ENCODE results near the gene CRIM1.

CRIM1 gene

DNA sequence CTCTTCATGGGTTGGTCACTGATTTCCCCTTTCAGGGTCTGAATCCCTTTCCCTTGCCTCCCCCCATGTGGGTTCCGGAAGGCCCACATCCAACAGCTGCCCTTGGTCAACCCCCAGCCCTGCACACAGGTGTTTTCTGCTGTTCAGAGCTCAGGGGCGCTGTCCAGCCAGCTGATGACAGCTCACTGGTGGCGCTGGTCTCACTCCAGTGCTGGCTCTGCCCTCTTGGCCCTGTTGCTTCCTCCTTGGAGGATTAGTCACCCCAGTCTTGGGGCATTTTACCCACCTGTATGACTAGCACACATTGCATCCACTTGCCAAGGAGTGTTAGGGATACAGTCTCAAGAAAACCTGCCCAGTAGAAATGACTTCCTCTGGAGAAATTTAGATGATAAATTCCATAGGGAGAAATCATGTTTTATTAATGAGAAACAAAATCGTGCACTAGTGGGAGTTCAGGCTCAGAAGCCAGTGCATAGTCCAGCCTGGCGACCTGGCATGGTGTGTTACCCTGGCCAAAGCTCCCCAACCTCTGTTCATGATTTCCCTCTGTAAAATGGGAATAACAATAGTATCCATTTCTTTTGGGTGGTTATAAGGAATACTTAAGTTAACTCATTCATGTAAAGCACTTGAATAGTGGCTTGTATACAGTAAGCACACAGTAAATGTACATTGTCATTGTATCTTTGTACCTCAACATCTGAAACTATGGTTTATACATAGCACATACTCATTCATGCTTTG is 21.6 kb downstream of the CRIM1 start:
- Histone ChIP-seq H3K9ac (ENCODE audit: low read length) (no peak overlapping the region), H3K27me3 (ENCODE audit: control insufficient read depth, insufficient read depth, low read length) (no peaks in the 10 kb centered on the region), H3K36me3 (ENCODE audit: control insufficient read depth, low read depth, low read length) (no peaks in the 10 kb centered on the region), H3K4me3 (ENCODE audit: low read length) (peak overlapping the region; percentile 30), H3K9me3 (ENCODE audit: control insufficient read depth, low read depth, low read length) (no peaks in the 10 kb centered on the region), H3K4me1 (ENCODE audit: control insufficient read depth, low read depth, low read length) (peaks cover 55% of the 10 kb centered on the region), H3K27ac (ENCODE audit: low read length) (peak overlapping the region; percentile 17)

DNA sequence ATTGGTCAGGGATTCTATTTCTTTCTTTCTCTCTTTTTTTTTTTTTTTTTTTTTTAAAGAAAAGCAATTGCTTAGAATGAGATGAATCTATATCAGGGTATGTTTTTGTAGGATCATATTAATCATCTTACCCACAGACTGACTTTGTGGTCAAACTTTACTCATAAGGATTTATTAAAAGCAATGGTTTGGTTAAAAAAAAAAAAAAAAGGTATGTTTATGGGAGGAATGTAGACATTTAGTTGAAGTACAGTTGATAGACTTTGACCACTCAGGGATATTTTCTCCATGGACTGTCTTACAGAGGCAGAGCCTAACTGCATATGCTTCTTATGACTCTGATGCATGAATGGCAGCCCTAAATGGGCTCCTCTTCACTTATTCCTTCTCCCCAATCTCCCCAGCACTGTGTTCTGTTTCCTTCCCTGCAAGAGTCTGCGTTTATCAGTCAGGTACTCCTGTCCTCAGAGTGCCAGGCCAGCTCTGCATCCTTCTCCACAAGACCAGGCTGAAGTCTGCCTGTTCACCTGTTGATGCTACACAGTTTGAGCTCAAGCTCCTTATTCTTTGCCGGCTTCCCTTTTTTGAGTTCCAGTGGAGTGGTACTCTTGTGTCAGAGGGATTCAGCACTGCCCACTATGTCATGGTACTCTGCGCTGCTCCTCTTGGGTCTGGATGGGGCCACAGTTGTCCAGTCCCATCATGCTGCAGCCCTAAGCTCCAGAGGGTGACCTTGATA is 24.3 kb downstream of the CRIM1 start:
- Histone ChIP-seq H3K4me1 (ENCODE audit: control insufficient read depth, low read depth, low read length) (peaks cover 54% of the 10 kb centered on the region), H3K9me3 (ENCODE audit: control insufficient read depth, low read depth, low read length) (no peaks in the 10 kb centered on the region), H3K4me3 (ENCODE audit: low read length) (no peak overlapping the region), H3K36me3 (ENCODE audit: control insufficient read depth, low read depth, low read length) (no peaks in the 10 kb centered on the region), H3K9ac (ENCODE audit: low read length) (no peak overlapping the region), H3K27ac (ENCODE audit: low read length) (no peak overlapping the region), H3K27me3 (ENCODE audit: control insufficient read depth, insufficient read depth, low read length) (no peaks in the 10 kb centered on the region)

DNA sequence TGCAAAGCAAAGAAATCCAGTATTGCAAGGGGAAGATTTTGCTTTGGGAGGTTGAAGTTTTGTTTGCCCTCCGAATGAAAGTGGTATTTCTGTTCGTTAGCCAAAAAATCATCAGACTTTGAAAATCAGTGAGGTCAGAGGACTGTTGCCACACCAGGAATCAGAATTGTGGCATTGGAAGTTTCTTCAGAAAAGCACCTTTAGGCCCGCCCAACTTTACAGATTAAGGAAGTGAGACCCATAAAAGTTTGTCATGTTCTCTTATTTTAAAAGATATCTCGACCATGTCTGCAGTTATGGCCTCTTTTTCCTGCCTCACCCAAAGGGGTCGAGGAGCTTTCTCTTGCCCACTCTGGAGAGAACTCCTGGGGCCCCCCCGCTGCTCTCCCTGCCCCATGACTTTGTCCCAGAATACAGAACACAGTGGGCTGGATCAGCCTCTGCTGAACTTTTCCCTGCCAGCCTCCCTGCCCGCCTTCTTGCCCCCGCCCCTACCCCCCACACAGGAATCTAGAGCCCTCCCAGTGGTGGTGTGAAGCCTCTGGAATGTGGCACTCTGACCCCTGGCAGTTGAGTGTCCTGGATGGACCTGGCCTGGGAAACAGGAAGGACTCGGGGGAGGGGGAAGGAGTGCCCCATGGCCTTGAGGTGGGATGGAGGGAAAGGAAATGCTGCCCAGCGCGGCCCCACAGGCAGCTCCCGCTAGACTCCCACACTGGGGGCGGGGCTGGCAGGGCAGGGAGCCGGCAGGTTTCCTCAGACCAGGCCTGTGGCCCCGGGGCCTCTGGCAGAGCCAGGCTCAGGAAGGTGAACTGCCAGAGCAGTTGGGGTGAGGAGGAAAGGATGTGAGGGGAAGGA is 25.3 kb downstream of the CRIM1 start:
- H3K27ac ChIP-seq (ENCODE audit: low read length) = no peak overlapping the region
- H3K4me3 ChIP-seq (ENCODE audit: low read length) = no peak overlapping the region
- H3K9me3 ChIP-seq (ENCODE audit: control insufficient read depth, low read depth, low read length) = no peaks in the 10 kb centered on the region
- H3K4me1 ChIP-seq (ENCODE audit: control insufficient read depth, low read depth, low read length) = peaks cover 45% of the 10 kb centered on the region
- no peaks in the 10 kb centered on the region for H3K27me3 ChIP-seq (ENCODE audit: control insufficient read depth, insufficient read depth, low read length)
- no peak overlapping the region for H3K9ac ChIP-seq (ENCODE audit: low read length)
- H3K36me3 ChIP-seq (ENCODE audit: control insufficient read depth, low read depth, low read length) = no peaks in the 10 kb centered on the region

DNA sequence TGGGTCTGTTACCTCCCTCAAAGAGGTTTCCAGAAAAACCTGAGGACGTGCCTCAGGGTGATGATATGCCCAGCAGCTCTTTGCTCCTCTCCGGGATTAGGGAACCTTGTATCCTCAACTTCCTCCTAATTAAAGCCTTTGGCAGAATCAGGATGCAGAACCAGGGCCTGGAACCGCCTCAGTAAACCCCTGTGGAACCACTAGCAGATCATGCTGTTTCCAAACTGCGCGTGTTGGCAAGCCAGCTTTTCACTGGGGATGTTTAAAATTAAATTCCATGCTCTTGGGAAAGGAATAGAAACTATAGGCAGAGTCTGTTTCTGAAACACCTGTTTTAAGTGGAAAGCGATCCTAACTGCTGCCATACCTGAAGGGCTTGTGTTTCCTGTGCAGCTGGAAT is 26.4 kb downstream of the CRIM1 start:
- peaks cover 33% of the 10 kb centered on the region for H3K4me1 ChIP-seq (ENCODE audit: control insufficient read depth, low read depth, low read length)
- H3K9ac ChIP-seq (ENCODE audit: low read length) = no peak overlapping the region
- no peaks in the 10 kb centered on the region for H3K27me3 ChIP-seq (ENCODE audit: control insufficient read depth, insufficient read depth, low read length)
- H3K4me3 ChIP-seq (ENCODE audit: low read length) = no peak overlapping the region
- no peaks in the 10 kb centered on the region for H3K36me3 ChIP-seq (ENCODE audit: control insufficient read depth, low read depth, low read length)
- no peak overlapping the region for H3K27ac ChIP-seq (ENCODE audit: low read length)
- H3K9me3 ChIP-seq (ENCODE audit: control insufficient read depth, low read depth, low read length) = no peaks in the 10 kb centered on the region

DNA sequence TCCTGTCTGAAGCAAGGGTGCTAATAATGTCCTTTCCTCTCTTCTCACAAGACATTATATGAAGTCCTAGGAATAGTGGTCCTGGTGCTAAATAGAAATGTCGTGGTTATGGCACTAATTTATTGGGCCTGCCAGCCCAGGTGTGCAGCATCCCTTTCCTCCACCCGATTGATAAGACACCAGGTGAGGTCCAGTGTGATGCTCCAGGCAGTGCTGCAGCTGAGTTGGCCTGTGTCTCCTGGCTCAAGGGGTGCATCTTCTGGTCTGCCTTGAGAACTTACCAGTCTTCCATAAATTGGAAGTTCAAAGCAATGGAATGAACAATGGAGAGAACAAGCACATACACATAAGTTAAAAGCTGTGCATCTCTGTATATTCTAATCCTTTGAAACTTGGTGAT is 26.9 kb downstream of the CRIM1 start:
- Histone ChIP-seq H3K27me3 (ENCODE audit: control insufficient read depth, insufficient read depth, low read length) (no peaks in the 10 kb centered on the region), H3K9me3 (ENCODE audit: control insufficient read depth, low read depth, low read length) (no peaks in the 10 kb centered on the region), H3K9ac (ENCODE audit: low read length) (no peak overlapping the region), H3K36me3 (ENCODE audit: control insufficient read depth, low read depth, low read length) (no peaks in the 10 kb centered on the region), H3K4me3 (ENCODE audit: low read length) (no peak overlapping the region), H3K27ac (ENCODE audit: low read length) (no peak overlapping the region), H3K4me1 (ENCODE audit: control insufficient read depth, low read depth, low read length) (peaks cover 28% of the 10 kb centered on the region)

DNA sequence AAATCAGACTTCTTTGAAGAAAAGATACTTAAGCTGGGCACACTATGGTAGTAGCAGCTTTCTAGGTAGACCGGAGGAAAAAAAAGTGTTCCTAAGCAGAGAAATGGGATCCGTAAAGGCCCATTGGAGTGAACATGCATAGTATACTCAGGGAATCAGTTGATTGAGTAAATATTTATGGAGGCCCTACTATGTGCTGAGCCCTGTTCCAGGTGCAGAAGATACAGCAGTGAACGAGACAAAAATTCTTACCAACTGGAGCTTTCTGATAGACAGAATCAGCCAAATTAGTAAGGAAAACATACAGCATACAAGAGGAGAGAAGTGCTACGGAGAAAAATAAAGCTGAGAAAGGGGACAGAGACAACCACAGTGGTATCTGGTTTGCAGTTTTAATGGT is 28.1 kb downstream of the CRIM1 start:
- Histone ChIP-seq H3K4me1 (ENCODE audit: control insufficient read depth, low read depth, low read length) (peaks cover 35% of the 10 kb centered on the region), H3K9me3 (ENCODE audit: control insufficient read depth, low read depth, low read length) (no peaks in the 10 kb centered on the region), H3K36me3 (ENCODE audit: control insufficient read depth, low read depth, low read length) (no peaks in the 10 kb centered on the region), H3K27ac (ENCODE audit: low read length) (no peak overlapping the region), H3K9ac (ENCODE audit: low read length) (no peak overlapping the region), H3K4me3 (ENCODE audit: low read length) (no peak overlapping the region), H3K27me3 (ENCODE audit: control insufficient read depth, insufficient read depth, low read length) (no peaks in the 10 kb centered on the region)

DNA sequence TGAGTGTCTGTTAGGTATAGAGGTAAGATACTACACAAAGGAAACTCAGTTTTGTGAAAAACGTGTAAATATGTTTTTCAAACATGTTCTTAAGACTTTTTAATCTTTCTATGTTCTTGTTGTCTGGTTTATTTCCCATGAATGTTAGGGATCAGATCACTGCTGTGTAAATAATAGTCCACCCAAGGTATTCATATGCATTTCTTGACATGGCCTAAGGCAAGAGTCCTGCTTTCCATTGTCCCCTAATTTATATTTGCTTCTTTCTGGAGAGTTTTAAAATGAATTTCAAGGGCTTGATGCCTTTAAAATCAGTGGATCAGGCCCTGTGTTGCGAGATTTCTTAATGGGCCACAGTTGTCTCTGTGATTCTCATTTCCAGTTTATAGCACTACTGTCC is 28.9 kb downstream of the CRIM1 start:
- H3K9me3 ChIP-seq (ENCODE audit: control insufficient read depth, low read depth, low read length) = no peaks in the 10 kb centered on the region
- H3K36me3 ChIP-seq (ENCODE audit: control insufficient read depth, low read depth, low read length) = no peaks in the 10 kb centered on the region
- H3K27ac ChIP-seq (ENCODE audit: low read length) = no peak overlapping the region
- no peak overlapping the region for H3K4me3 ChIP-seq (ENCODE audit: low read length)
- no peaks in the 10 kb centered on the region for H3K27me3 ChIP-seq (ENCODE audit: control insufficient read depth, insufficient read depth, low read length)
- peaks cover 38% of the 10 kb centered on the region for H3K4me1 ChIP-seq (ENCODE audit: control insufficient read depth, low read depth, low read length)
- H3K9ac ChIP-seq (ENCODE audit: low read length) = no peak overlapping the region

DNA sequence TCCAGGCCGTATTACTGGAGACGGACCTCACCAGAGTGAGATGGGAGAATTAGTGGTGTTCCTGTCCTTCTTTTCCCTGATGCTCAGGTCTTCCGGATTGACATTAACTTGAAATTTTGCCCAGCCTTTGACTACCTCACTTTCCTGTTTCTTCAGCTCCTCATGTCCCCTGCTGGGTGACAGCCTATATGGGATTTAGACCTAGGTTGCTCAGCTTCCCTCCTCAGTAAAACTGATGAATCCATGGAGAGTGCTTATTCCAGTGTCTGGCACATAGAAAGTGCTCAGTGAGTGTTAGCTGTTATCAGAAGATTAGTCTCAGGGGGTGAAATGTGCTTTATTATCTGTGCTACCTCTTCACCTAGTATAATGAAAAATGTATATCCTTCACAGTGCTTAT is 30.0 kb downstream of the CRIM1 start:
- no peaks in the 10 kb centered on the region for H3K27me3 ChIP-seq (ENCODE audit: control insufficient read depth, insufficient read depth, low read length)
- no peak overlapping the region for H3K4me3 ChIP-seq (ENCODE audit: low read length)
- no peaks in the 10 kb centered on the region for H3K9me3 ChIP-seq (ENCODE audit: control insufficient read depth, low read depth, low read length)
- H3K36me3 ChIP-seq (ENCODE audit: control insufficient read depth, low read depth, low read length) = no peaks in the 10 kb centered on the region
- H3K9ac ChIP-seq (ENCODE audit: low read length) = no peak overlapping the region
- H3K4me1 ChIP-seq (ENCODE audit: control insufficient read depth, low read depth, low read length) = peaks cover 30% of the 10 kb centered on the region
- H3K27ac ChIP-seq (ENCODE audit: low read length) = no peak overlapping the region

DNA sequence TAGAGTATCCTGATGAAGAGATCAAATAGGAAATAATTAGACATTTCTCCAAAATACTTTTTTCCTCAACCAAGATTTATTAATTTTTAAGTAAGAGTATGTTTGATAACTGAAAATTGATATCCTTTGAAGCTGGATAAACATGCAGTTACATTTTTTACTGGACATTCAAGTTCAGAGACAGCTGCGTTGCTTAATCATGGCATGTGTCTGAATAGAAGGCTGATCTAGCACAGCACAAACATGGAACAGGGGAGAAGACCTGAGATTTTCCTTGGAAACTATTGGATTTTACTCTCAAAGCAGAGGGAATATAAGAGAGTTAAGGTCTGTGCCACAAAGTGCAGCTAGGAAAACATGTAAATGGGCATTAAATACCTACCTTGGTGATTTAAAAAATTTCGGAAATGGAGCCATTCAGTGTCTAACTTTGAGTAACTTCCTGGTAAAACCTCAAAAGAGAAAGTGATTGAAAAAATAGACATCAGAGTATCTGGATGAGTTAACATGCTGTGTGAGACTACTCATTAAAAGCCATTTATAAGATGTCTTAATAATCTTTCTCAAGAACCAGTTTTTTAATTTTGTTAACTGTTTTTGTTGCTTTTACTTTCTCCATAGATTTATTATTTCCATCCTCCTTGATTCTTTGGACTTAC is 31.8 kb downstream of the CRIM1 start:
- H3K36me3 ChIP-seq (ENCODE audit: control insufficient read depth, low read depth, low read length) = no peaks in the 10 kb centered on the region
- no peaks in the 10 kb centered on the region for H3K27me3 ChIP-seq (ENCODE audit: control insufficient read depth, insufficient read depth, low read length)
- peaks cover 21% of the 10 kb centered on the region for H3K4me1 ChIP-seq (ENCODE audit: control insufficient read depth, low read depth, low read length)
- no peaks in the 10 kb centered on the region for H3K9me3 ChIP-seq (ENCODE audit: control insufficient read depth, low read depth, low read length)
- H3K9ac ChIP-seq (ENCODE audit: low read length) = no peak overlapping the region
- H3K4me3 ChIP-seq (ENCODE audit: low read length) = no peak overlapping the region
- H3K27ac ChIP-seq (ENCODE audit: low read length) = no peak overlapping the region

DNA sequence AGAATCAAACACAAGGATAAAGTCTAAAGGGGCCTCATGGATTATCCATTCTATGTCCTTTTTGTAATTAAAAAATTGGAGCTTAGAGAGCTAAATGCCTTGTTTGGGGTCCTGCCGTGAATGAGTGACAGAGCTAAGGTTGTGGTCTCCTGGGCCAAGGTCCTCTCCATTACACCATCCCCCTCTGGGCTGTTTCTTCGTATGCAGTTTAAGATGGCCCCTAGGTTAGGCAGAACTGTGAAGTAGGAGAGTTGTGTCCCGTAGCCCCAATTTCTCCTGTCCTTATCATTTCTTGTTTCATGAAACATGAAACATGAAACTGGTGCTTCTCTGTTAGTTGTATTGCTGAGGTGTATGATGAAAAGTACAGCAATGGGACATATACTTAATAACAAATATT is 32.9 kb downstream of the CRIM1 start:
- Histone ChIP-seq H3K4me1 (ENCODE audit: control insufficient read depth, low read depth, low read length) (peaks cover 30% of the 10 kb centered on the region), H3K9me3 (ENCODE audit: control insufficient read depth, low read depth, low read length) (no peaks in the 10 kb centered on the region), H3K9ac (ENCODE audit: low read length) (no peak overlapping the region), H3K27ac (ENCODE audit: low read length) (no peak overlapping the region), H3K4me3 (ENCODE audit: low read length) (no peak overlapping the region), H3K36me3 (ENCODE audit: control insufficient read depth, low read depth, low read length) (no peaks in the 10 kb centered on the region), H3K27me3 (ENCODE audit: control insufficient read depth, insufficient read depth, low read length) (no peaks in the 10 kb centered on the region)

DNA sequence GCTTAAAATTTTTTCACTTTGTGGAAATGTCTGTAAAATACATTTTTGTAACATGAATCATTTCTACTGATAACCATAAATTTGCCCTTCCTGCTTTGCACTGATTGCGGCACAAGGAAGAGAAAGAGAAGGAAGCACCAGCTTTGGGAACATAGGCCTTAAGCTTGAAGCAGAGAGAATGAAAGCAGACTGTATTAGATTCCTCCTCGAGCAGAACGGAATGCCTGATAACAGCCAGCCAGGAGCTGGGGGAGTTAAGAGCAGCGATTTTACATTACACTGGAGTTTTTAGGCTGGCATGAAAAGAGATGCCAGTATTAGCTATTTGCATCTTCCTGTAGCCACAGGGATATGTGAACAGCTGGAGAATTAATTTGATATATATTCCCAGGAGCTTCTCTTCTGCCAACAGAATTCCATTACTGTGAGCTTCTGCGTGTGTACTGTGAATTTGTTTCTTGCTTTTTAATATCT is 33.5 kb downstream of the CRIM1 start:
- Histone ChIP-seq H3K27ac (ENCODE audit: low read length) (no peak overlapping the region), H3K4me1 (ENCODE audit: control insufficient read depth, low read depth, low read length) (peaks cover 32% of the 10 kb centered on the region), H3K9ac (ENCODE audit: low read length) (no peak overlapping the region), H3K36me3 (ENCODE audit: control insufficient read depth, low read depth, low read length) (no peaks in the 10 kb centered on the region), H3K27me3 (ENCODE audit: control insufficient read depth, insufficient read depth, low read length) (no peaks in the 10 kb centered on the region), H3K9me3 (ENCODE audit: control insufficient read depth, low read depth, low read length) (no peaks in the 10 kb centered on the region), H3K4me3 (ENCODE audit: low read length) (no peak overlapping the region)

Data from iPS-18a (cell line).